BLaER1 treated with 17β-estradiol and CSF1 and Interleukin-3, amounts not matched to agents 10 nM and 100 nM (cell line): ENCODE results near the gene CERS1.

ENCODE experiments used
- H3K27ac ChIP-seq, 11 experiments: shearing (Covaris generic); formaldehyde crosslinking; 2 replicates each; pipeline ENCODE4 v1.8.1; 2022
- H3K27me3 ChIP-seq, 11 experiments: shearing (Covaris generic); formaldehyde crosslinking; 2 replicates each; pipeline ENCODE4 v1.8.1; 2022
- H3K36me3 ChIP-seq, 11 experiments: shearing (Covaris generic); formaldehyde crosslinking; 2 replicates each; pipeline ENCODE4 v1.8.1; 2022
- H3K4me1 ChIP-seq, 10 experiments: shearing (Covaris generic); formaldehyde crosslinking; 2 replicates each; pipeline ENCODE4 v1.8.1; 2022
- H3K4me2 ChIP-seq, 11 experiments: shearing (Covaris generic); formaldehyde crosslinking; 2 replicates each; pipeline ENCODE4 v1.8.1; 2022
- H3K4me3 ChIP-seq, 10 experiments: shearing (Covaris generic); formaldehyde crosslinking; 2 replicates each; pipeline ENCODE4 v1.8.1; 2022
- H3K9ac ChIP-seq, 11 experiments: shearing (Covaris generic); formaldehyde crosslinking; 2 replicates each; pipeline ENCODE4 v1.8.1; 2022
- H3K9me3 ChIP-seq, 11 experiments: shearing (Covaris generic); formaldehyde crosslinking; replicated peaks in 1 of 11; 2 replicates each; pipeline ENCODE4 v1.8.1; 2022
- H4K20me1 ChIP-seq, 11 experiments: shearing (Covaris generic); formaldehyde crosslinking; 2 replicates each; pipeline ENCODE4 v1.8.1; 2022
- Cebpa-rat ChIP-seq, 11 experiments: shearing (Covaris generic); IDR thresholded peaks; 2 replicates each; pipeline ENCODE4 v1.8.1; 2022

The CERS1 gene

GRCh38 chr19:18848878-18849661, 46.9 kb downstream of the CERS1 start:
- peak overlapping the region in 5 of 10 experiments; percentile 1 to 60 (median 40); a peak in 7 of 20 replicates for H3K4me3 ChIP-seq
- peaks cover 60 to 71% (median 66%) of the 10 kb centered on the region in 10 experiments for H3K4me1 ChIP-seq
- no peak for TF ChIP-seq Cebpa-rat (IDR thresholded peaks at IDR 0.05)
- H3K27me3 ChIP-seq = no peaks in the 10 kb centered on the region
- H3K27ac ChIP-seq = peak overlapping the region in 10 of 11 experiments; percentile 21 to 76 (median 59); a peak in 16 of 22 replicates
- peak overlapping the region; percentile 43 to 74 (median 61); a peak in 20 of 22 replicates for H3K9ac ChIP-seq
- H3K9me3 ChIP-seq = no peaks in the 10 kb centered on the region
- peaks cover 60 to 91% (median 75%) of the 10 kb centered on the region in 11 experiments for H3K36me3 ChIP-seq
- peak overlapping the region; percentile 80 to 99 (median 92) for H3K4me2 ChIP-seq
- H4K20me1 ChIP-seq = peaks cover 94 to 98% (median 98%) of the 10 kb centered on the region in 11 experiments

- Histone ChIP-seq H3K27ac (peak overlapping the region in 10 of 11 experiments; percentile 35 to 76 (median 60); a peak in 19 of 22 replicates), H3K4me2 (peak overlapping the region; percentile 80 to 99 (median 92)), H3K4me3 (peak overlapping the region in 9 of 10 experiments; percentile 24 to 60 (median 36); a peak in 17 of 20 replicates), H3K4me1 (peaks cover 72 to 84% (median 79%) of the 10 kb centered on the region in 10 experiments), H3K36me3 (peaks cover 48 to 79% (median 62%) of the 10 kb centered on the region in 11 experiments), H3K9ac (peak overlapping the region; percentile 43 to 74 (median 61); a peak in 21 of 22 replicates), H3K27me3 (no peaks in the 10 kb centered on the region), H3K9me3 (no peaks in the 10 kb centered on the region), H4K20me1 (peaks cover 94 to 98% (median 98%) of the 10 kb centered on the region in 11 experiments)
- no peak for TF ChIP-seq Cebpa-rat (IDR thresholded peaks at IDR 0.05)
These were observed 48.2 kb downstream of the CERS1 start for GRCh38 chr19:18847549-18848463.

- H3K36me3 ChIP-seq = peaks cover 41 to 71% (median 56%) of the 10 kb centered on the region in 11 experiments
- peak overlapping the region in 1 of 11 experiments; percentile 5; a peak in 3 of 22 replicates for H3K27ac ChIP-seq
These were observed 49.0 kb downstream of the CERS1 start for GRCh38 chr19:18846862-18847548.

GRCh38 chr19:18845961-18846360, 50.0 kb downstream of the CERS1 start:
- Histone ChIP-seq H3K9ac (peak overlapping the region in 9 of 11 experiments; percentile 12 to 51 (median 24); a peak in 10 of 22 replicates), H3K27me3 (no peaks in the 10 kb centered on the region), H3K36me3 (peaks cover 31 to 70% (median 51%) of the 10 kb centered on the region in 11 experiments), H4K20me1 (peaks cover 98 to 100% (median 100%) of the 10 kb centered on the region in 11 experiments), H3K27ac (no peak overlapping the region), H3K4me2 (peak overlapping the region; percentile 80 to 99 (median 92); a peak in 21 of 22 replicates), H3K4me3 (no peak overlapping the region), H3K4me1 (peaks cover 91 to 100% (median 97%) of the 10 kb centered on the region in 10 experiments), H3K9me3 (no peaks in the 10 kb centered on the region)
- no peak for TF ChIP-seq Cebpa-rat (IDR thresholded peaks at IDR 0.05)

More at GRCh38 chr19:18846862-18847548, 49.0 kb downstream of the CERS1 start:
- H3K4me2 ChIP-seq = peak overlapping the region; percentile 80 to 99 (median 92)
- no peak overlapping the region for H3K4me3 ChIP-seq
- peak overlapping the region; percentile 24 to 72 (median 40); a peak in 13 of 22 replicates for H3K9ac ChIP-seq
- peaks cover 80 to 92% (median 87%) of the 10 kb centered on the region in 10 experiments for H3K4me1 ChIP-seq
- no peaks in the 10 kb centered on the region for H3K27me3 ChIP-seq
- no peaks in the 10 kb centered on the region for H3K9me3 ChIP-seq
- TF ChIP-seq Cebpa-rat (IDR thresholded peaks at IDR 0.05) = no peak
- H4K20me1 ChIP-seq = peaks cover 98 to 100% (median 100%) of the 10 kb centered on the region in 11 experiments

- no peak for TF ChIP-seq Cebpa-rat (IDR thresholded peaks at IDR 0.05)
- H3K9ac ChIP-seq = peak overlapping the region in 5 of 11 experiments; percentile 10 to 44 (median 16); a peak in 7 of 22 replicates
- peaks cover 98 to 100% (median 100%) of the 10 kb centered on the region in 11 experiments for H4K20me1 ChIP-seq
- H3K27ac ChIP-seq = no peak overlapping the region
- no peak overlapping the region for H3K4me3 ChIP-seq
- H3K36me3 ChIP-seq = peaks cover 20 to 70% (median 44%) of the 10 kb centered on the region in 11 experiments
- no peaks in the 10 kb centered on the region for H3K27me3 ChIP-seq
- peaks cover 98 to 100% (median 100%) of the 10 kb centered on the region in 10 experiments for H3K4me1 ChIP-seq
- H3K9me3 ChIP-seq = no peaks in the 10 kb centered on the region
- H3K4me2 ChIP-seq = peak overlapping the region in 8 of 11 experiments; percentile 89 to 99 (median 94); a peak in 15 of 22 replicates
These were observed 51.1 kb downstream of the CERS1 start for GRCh38 chr19:18844806-18845329.

GRCh38 chr19:18843960-18844359, 52.0 kb downstream of the CERS1 start:
- Histone ChIP-seq H3K4me2 (peak overlapping the region; percentile 14 to 99 (median 55); a peak in 21 of 22 replicates), H4K20me1 (peaks cover 98 to 100% (median 100%) of the 10 kb centered on the region in 11 experiments), H3K9ac (peak overlapping the region in 1 of 11 experiments; percentile 15; a peak in 2 of 22 replicates), H3K36me3 (peaks cover 23 to 70% (median 44%) of the 10 kb centered on the region in 11 experiments), H3K9me3 (no peaks in the 10 kb centered on the region), H3K27me3 (no peaks in the 10 kb centered on the region), H3K4me1 (peaks cover 98 to 100% (median 100%) of the 10 kb centered on the region in 10 experiments), H3K4me3 (no peak overlapping the region), H3K27ac (no peak overlapping the region)
- TF ChIP-seq Cebpa-rat (IDR thresholded peaks at IDR 0.05) = no peak

GRCh38 chr19:18842166-18842565, 53.8 kb downstream of the CERS1 start:
- Histone ChIP-seq H3K4me3 (no peak overlapping the region), H4K20me1 (peaks cover 100% of the 10 kb centered on the region in 11 experiments), H3K9me3 (no peaks in the 10 kb centered on the region), H3K9ac (peak overlapping the region in 6 of 11 experiments; percentile 4 to 60 (median 24); a peak in 3 of 22 replicates), H3K27me3 (no peaks in the 10 kb centered on the region), H3K4me1 (peaks cover 98 to 100% (median 100%) of the 10 kb centered on the region in 10 experiments), H3K4me2 (peak overlapping the region; percentile 4 to 93 (median 52); a peak in 21 of 22 replicates), H3K27ac (no peak overlapping the region), H3K36me3 (peaks cover 32 to 74% (median 51%) of the 10 kb centered on the region in 11 experiments)
- no peak for TF ChIP-seq Cebpa-rat (IDR thresholded peaks at IDR 0.05)
